ENCODE results near the gene TEAD1. TPM values are rescaled to one million over a fixed set of nuclear protein-coding genes. Genes with fewer than 3 reads are reported as not detected.

Gene TEAD1
- total and polyA plus RNA-seq, 9 of the 15 experiments (the other 6 are each of a cell fraction or from before 2014, with no cell fraction given): 1.7 to 17.7 (median 10.8) TPM

DNA sequence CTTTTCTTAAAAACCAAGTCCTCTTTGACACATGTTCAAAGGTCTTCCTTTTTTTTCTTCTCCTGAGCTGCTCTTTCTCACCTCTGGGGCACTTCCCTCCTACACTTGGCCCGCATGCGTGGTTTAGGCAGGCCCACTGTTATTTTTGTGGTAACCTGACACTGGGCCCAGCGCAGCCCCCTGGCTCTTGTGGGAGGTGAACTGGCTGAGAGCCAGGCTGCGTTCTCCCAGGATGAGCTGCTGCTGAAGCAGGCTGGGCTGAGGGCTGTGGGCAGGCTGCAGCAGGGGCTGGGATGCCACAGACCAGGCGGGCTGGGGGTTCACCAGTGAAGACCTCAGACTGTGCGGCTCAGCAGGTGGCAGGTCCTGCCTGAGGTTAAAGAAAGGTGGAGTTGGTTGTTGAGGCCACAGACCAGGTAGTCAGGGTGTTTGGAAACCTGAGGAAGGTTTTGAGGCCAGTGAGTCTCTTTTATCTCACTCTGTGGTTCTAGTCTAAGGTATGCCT lies 72.4 kb downstream of the TEAD1 start (continued):
- no peak for TF ChIP-seq DEAF1 (CRISPR knock-in tag; IDR thresholded peaks at IDR 0.05)
- TF ChIP-seq, protein P1, sequence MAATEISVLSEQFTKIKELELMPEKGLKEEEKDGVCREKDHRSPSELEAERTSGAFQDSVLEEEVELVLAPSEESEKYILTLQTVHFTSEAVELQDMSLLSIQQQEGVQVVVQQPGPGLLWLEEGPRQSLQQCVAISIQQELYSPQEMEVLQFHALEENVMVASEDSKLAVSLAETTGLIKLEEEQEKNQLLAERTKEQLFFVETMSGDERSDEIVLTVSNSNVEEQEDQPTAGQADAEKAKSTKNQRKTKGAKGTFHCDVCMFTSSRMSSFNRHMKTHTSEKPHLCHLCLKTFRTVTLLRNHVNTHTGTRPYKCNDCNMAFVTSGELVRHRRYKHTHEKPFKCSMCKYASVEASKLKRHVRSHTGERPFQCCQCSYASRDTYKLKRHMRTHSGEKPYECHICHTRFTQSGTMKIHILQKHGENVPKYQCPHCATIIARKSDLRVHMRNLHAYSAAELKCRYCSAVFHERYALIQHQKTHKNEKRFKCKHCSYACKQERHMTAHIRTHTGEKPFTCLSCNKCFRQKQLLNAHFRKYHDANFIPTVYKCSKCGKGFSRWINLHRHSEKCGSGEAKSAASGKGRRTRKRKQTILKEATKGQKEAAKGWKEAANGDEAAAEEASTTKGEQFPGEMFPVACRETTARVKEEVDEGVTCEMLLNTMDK (IDR thresholded peaks at IDR 0.05; ENCODE audit: borderline replicate concordance, insufficient read depth, low read depth, low read length, poor library complexity, severe bottlenecking): no peak
- TF ChIP-seq BCL6 (CRISPR knock-in tag; IDR thresholded peaks at IDR 0.05): no peak
- no peak for TF ChIP-seq PHF20 (IDR thresholded peaks at IDR 0.05; ENCODE audit: partially characterized antibody)
- TF ChIP-seq CC2D1A (IDR thresholded peaks at IDR 0.05): no peak
- no peak for TF ChIP-seq NUFIP1 (IDR thresholded peaks at IDR 0.05; ENCODE audit: partially characterized antibody)
- TF ChIP-seq TAF9B (IDR thresholded peaks at IDR 0.05; ENCODE audit: partially characterized antibody): no peak
- TF ChIP-seq MITF (IDR thresholded peaks at IDR 0.05): no peak
- TF ChIP-seq PRDM10 (IDR thresholded peaks at IDR 0.05; ENCODE audit: partially characterized antibody): peak; percentile 8
- TF ChIP-seq TFAM (CRISPR knock-in tag; conservative IDR thresholded peaks at IDR 0.05): no peak
- no peak for TF ChIP-seq IFI16 (CRISPR knock-in tag; IDR thresholded peaks at IDR 0.05)
- TF ChIP-seq HNRNPK (IDR thresholded peaks at IDR 0.05; ENCODE audit: low read depth, low read length, poor library complexity, severe bottlenecking): no peak
- TF ChIP-seq BHLHE40 (IDR thresholded peaks at IDR 0.05; ENCODE audit: low read length): no peak
- TF ChIP-seq SUPT5H (IDR thresholded peaks at IDR 0.05): no peak
- TF ChIP-seq SMARCE1 (IDR thresholded peaks at IDR 0.05): no peak; the same call in 1 of the 2 replicates
- TF ChIP-seq, protein P2, sequence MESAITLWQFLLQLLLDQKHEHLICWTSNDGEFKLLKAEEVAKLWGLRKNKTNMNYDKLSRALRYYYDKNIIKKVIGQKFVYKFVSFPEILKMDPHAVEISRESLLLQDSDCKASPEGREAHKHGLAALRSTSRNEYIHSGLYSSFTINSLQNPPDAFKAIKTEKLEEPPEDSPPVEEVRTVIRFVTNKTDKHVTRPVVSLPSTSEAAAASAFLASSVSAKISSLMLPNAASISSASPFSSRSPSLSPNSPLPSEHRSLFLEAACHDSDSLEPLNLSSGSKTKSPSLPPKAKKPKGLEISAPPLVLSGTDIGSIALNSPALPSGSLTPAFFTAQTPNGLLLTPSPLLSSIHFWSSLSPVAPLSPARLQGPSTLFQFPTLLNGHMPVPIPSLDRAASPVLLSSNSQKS (CRISPR knock-in tag; IDR thresholded peaks at IDR 0.05): no peak
- no peak for TF ChIP-seq SRSF1 (IDR thresholded peaks at IDR 0.05; ENCODE audit: low read depth, low read length)
